ENCODE measurements around the gene NSMCE3. TPM values are rescaled to one million over a fixed set of nuclear protein-coding genes. Genes with fewer than 3 reads are reported as not detected.

Gene NSMCE3
- total RNA-seq, 1 donor from 2014 or later: 21.6 TPM

- no peak for DNase-seq (ENCODE audit: low spot score in 2 of 2)
- no peak overlapping the region for H3K4me3 ChIP-seq
- no peak overlapping the region for H3K27ac ChIP-seq
- intact Hi-C loops (cut with DNase I): no loop called here
- H3K36me3 ChIP-seq: no peaks in the 10 kb centered on the region
- no peaks in the 10 kb centered on the region for H3K9me3 ChIP-seq
- H3K27me3 ChIP-seq: no peaks in the 10 kb centered on the region
- peaks cover 0 to under 1% of the 10 kb centered on the region in 2 donors for H3K4me1 ChIP-seq
- TF ChIP-seq CTCF (IDR thresholded peaks at IDR 0.05): no peak
Measured at GRCh38 chr15:29262738-29263137, 6.9 kb downstream of the NSMCE3 start.

GRCh38 chr15:29260896-29261295, 8.7 kb downstream of the NSMCE3 start:
- Histone ChIP-seq H3K36me3 (no peaks in the 10 kb centered on the region), H3K27me3 (no peaks in the 10 kb centered on the region), H3K4me3 (no peak overlapping the region), H3K4me1 (no peaks in the 10 kb centered on the region), H3K9me3 (no peaks in the 10 kb centered on the region), H3K27ac (no peak overlapping the region)
- TF ChIP-seq CTCF (IDR thresholded peaks at IDR 0.05): no peak
- no peak for DNase-seq (ENCODE audit: low spot score in 2 of 2)
- intact Hi-C loops (cut with DNase I): no loop called here

GRCh38 chr15:29259233-29259632, 10.4 kb downstream of the NSMCE3 start:
- DNase-seq (ENCODE audit: low spot score in 2 of 2): no peak
- no peak for TF ChIP-seq CTCF (IDR thresholded peaks at IDR 0.05)

GRCh38 chr15:29252234-29252633, 17.4 kb downstream of the NSMCE3 start:
- Histone ChIP-seq H3K4me3 (no peak overlapping the region), H3K9me3 (no peaks in the 10 kb centered on the region), H3K36me3 (no peaks in the 10 kb centered on the region), H3K27ac (no peak overlapping the region), H3K4me1 (no peaks in the 10 kb centered on the region), H3K27me3 (no peaks in the 10 kb centered on the region)
- intact Hi-C loops (cut with DNase I): no loop called here
- no peak for DNase-seq (ENCODE audit: low spot score in 2 of 2)
- no peak for TF ChIP-seq CTCF (IDR thresholded peaks at IDR 0.05)

More at GRCh38 chr15:29259233-29259632, 10.4 kb downstream of the NSMCE3 start:
- Histone ChIP-seq H3K27me3 (no peaks in the 10 kb centered on the region), H3K4me3 (no peak overlapping the region), H3K4me1 (no peaks in the 10 kb centered on the region), H3K27ac (no peak overlapping the region), H3K36me3 (no peaks in the 10 kb centered on the region), H3K9me3 (no peaks in the 10 kb centered on the region)
- intact Hi-C loops (cut with DNase I): no loop called here

GRCh38 chr15:29244544-29244943, 25.1 kb downstream of the NSMCE3 start:
- H3K4me1 ChIP-seq: no peaks in the 10 kb centered on the region
- no peaks in the 10 kb centered on the region for H3K36me3 ChIP-seq
- intact Hi-C loops (cut with DNase I): no loop called here
- H3K27me3 ChIP-seq: no peaks in the 10 kb centered on the region
- H3K9me3 ChIP-seq: no peaks in the 10 kb centered on the region
- no peak for DNase-seq (ENCODE audit: low spot score in 2 of 2)
- TF ChIP-seq CTCF (IDR thresholded peaks at IDR 0.05): no peak
- H3K4me3 ChIP-seq: no peak overlapping the region
- H3K27ac ChIP-seq: no peak overlapping the region

- no peak for DNase-seq (ENCODE audit: low spot score in 2 of 2)
- H3K36me3 ChIP-seq: no peaks in the 10 kb centered on the region
- H3K4me1 ChIP-seq: no peaks in the 10 kb centered on the region
- intact Hi-C loops (cut with DNase I): no loop called here
- H3K9me3 ChIP-seq: no peaks in the 10 kb centered on the region
- no peak overlapping the region for H3K4me3 ChIP-seq
- no peak overlapping the region for H3K27ac ChIP-seq
- no peak for TF ChIP-seq CTCF (IDR thresholded peaks at IDR 0.05)
- no peaks in the 10 kb centered on the region for H3K27me3 ChIP-seq
Measured at GRCh38 chr15:29244123-29244522, 25.5 kb downstream of the NSMCE3 start.
